Right ventricle myocardium superior (tissue), 1 donor: ENCODE results near the gene LRRC8C. TPM values are rescaled to one million over a fixed set of nuclear protein-coding genes. Genes with fewer than 3 reads are reported as not detected.
A peak's percentile ranks its signal among the peaks of the same experiment; 100 is the strongest.
"Not testable (repeated sequence)": the region's sequence is repeated elsewhere in the genome, so short reads cannot be mapped to it uniquely, and the experiment has no call there.

Experiments used
- ATAC-seq: fragments of 200-7000 bp; cut with Tn5 transposase; one replicate; pipeline ENCODE4 v1.9.1; 2020; ENCODE audit warnings: mild to moderate bottlenecking; ENCODE audit not compliant: poor library complexity
- DNase-seq: peaks from one replicate; pipeline ENCODE4 v3.0.0-alpha.2; 2020
- intact Hi-C: fragments of 100-400 bp; cut with DNase I; formaldehyde crosslinking; loops from one replicate; pipeline ENCODE4 v1.11.2; 2022
- long read RNA-seq: library from polyadenylated mRNA; unstranded; transcript quantifications from one replicate; pipeline ENCODE4 v2.0.0, GENCODE V29; 2021
- total RNA-seq: library from RNA; stranded (reverse); fragmentation: NEBNext Ultra II Directional; extraction: Animal tissue kit (Norgen Biotek cat#: 25700); gene quantifications from one replicate; pipeline ENCODE4 v1.2.1, GENCODE V29; 2021
- donor health status: DM: no; HTN: yes; CAD: no; lungs with severe emphysema.

The LRRC8C gene
- total RNA-seq: 5.9 TPM
- long read RNA-seq, full-length matches to known transcripts: 14 of 15 reads
- long read RNA-seq, partial matches to known transcripts: 0 of 15 reads
- long read RNA-seq, other reads (novel, unspliced or antisense): 1 of 15 reads

DNA sequence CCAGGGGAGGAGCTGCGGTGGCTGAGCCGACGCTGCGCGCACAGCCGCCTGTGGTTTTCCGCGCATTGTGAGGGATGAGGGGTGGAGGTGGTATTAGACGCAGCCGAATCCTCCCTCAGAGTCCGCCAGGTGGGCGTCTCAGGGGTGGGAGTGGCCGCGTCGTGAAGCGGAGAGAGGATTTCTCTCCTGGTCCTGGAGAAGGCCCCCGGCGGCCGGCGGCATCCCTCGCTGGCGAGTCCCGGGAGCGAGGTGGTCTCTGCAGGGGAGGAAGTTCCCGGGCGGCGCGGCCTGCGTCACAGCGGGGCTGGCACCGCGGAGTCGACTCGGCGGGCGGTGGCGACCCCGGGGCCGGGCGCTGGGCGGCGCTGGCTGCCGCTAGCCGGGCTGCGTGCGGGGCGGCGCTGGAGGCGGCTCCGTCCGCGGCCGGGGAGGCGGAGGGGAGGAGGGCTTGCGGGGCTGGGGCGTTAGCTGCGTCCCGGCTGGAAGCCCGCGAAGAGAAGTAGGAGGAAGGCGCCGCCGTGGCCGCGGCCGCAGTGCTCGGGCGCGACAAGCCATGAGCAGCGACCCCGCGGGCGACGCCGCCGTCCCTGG, at the start of gene LRRC8C:
Gene LRRC8C (plus strand): TSS at position 464 of the 591 bp plus-strand sequence. CDS start 53,354 bp downstream, outside the sequence.
- intact Hi-C loops: loop anchor here (2.0 to 10.0 kb wide), 2 partner anchors 62 to 130 kb away; no protein-coding TSS in a partner anchor
- DNase-seq: peak; percentile 92

DNA sequence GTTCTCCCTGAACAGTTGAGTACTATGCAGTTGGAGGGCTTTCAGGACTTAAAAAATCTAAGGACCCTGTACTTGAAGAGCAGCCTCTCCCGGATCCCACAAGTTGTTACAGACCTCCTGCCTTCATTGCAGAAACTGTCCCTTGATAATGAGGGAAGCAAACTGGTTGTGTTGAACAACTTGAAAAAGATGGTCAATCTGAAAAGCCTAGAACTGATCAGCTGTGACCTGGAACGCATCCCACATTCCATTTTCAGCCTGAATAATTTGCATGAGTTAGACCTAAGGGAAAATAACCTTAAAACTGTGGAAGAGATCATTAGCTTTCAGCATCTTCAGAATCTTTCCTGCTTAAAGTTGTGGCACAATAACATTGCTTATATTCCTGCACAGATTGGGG, 48.7 kb upstream of the LRRC8C start:
- DNase-seq (no peak), ATAC-seq (no peak)
- intact Hi-C loops: no loop called here

More for the DNA sequence above, at the start of gene LRRC8C:
- peak; percentile 98 for ATAC-seq

DNA sequence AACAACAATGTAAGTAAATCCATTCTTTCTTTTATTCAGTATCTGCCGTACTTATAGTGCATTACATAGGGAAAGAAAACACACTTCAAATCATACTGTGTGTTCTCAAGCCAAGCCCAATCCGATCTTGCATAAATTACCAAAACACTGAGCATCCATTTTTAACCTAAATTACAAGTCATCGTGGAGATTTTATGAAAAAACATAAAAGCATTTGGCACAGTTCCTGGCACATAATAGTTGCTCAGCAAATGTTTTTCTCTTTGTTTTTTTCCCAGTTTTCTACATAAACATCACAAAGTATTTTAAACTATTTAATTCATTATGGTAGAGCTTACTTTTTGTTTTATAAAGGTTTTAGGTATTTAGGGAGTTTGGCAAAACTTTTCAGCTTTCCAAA, 48.1 kb upstream of the LRRC8C start:
- intact Hi-C loops: no loop called here
- DNase-seq (no peak), ATAC-seq (no peak)

DNA sequence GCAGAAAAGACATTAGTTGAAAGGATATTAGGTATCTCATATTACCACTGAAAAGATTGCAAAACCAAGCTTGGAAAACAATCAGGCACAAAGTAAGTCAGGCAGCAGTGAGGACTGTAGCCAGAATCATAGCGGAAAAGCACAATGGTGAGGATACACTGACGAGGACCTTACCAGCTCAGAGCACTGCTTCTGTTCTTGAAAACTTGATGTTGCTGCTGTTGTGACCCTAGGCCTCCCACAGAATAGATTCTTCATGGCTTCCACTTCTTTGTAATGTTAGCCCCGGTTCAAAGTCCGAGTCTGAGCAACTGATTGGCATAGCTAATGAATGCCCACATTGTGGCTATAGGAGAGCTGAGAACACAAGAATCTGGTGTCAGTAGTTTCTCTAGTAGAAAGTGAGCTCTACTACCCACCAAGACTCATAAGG, 45.2 kb upstream of the LRRC8C start:
- ATAC-seq (no peak), DNase-seq (no peak)
- intact Hi-C loops: no loop called here

DNA sequence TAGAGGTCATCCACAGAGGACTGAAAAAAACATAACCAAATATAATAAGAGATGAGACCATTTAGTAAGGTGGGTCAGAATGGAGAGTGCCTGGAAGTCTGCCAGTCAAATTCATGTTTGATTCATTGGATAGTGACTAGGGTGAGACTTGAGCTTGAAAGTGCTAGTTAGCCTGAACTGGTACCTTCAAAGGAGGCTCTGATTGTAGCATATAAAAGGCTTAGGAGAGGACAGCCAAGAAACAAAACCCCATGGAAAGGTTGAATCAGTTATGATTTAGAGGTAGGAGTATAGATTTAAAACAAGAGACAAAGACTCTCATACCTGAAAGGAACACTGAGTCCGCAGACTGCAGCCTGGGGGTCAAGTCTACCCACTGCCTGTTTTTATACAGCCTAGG, 44.4 kb upstream of the LRRC8C start:
- intact Hi-C loops: no loop called here
- DNase-seq (no peak), ATAC-seq (no peak)

DNA sequence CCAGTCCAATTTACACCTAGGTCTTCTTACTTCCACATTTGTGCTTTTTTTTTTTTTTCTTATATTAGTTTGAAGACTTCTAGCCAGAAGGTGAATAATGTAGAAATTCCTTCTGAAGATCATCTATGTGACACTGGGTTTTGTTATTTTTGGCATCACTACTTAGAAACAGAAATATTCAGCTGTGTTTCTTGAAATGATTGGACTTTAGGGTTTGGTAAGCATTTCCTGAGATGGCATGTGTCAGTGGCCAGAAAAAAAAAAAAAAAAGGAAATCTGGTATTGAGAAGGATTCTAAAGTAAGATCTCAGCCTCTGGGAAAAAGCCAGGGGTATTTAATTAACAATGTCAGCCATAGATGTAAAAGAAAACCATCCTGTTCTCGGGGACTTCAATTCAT, 43.4 kb upstream of the LRRC8C start:
- intact Hi-C loops: no loop called here
- DNase-seq: no peak
- no peak for ATAC-seq

DNA sequence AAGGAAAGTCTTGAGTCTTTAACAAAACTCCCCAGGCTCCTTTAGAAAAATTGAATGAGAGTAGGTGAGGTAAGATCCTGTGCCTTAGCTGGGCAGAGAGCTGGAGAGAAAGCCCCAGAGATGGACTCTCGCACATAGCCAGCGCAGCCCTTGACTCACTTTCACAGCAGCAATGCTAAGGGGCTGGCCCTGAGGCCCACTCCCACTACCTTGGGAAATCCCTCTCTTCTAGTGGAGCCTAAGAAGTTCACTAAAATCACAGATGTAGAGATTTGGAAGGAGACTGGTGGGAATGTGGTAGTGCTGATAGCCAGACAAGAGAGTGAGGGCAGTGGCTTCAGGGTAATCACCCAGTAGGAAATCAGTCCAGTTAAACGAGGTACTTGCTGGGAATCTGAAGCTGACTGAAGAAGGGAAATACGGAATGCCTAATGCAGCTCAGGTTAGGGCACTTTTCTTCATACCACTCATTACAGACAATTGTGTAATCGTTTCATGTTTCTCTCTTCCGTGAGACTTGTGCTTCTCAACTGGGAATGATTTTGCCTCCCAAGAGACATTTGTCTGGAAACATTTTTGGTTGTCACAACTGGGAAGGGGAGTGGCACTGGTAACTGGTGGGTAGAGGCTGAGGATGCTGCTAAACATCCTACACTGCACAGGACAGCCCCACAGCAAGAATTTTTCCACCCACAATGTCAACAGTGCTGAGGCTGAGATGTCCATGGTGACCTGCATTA, 42.4 kb upstream of the LRRC8C start:
- no peak for ATAC-seq

DNA sequence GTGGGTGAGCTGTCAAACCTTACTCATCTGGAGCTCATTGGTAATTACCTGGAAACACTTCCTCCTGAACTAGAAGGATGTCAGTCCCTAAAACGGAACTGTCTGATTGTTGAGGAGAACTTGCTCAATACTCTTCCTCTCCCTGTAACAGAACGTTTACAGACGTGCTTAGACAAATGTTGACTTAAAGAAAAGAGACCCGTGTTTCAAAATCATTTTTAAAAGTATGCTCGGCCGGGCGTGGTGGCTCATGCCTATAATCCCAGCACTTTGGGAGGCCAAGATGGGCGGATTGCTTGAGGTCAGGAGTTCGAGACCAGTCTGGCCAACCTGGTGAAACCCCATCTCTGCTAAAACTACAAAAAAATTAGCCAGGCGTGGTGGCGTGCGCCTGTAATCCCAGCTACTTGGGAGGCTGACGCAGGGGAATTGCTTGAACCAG, 40.0 kb upstream of the LRRC8C start:
- not testable (repeated sequence) for ATAC-seq
- DNase-seq: peak; percentile 36
- intact Hi-C loops: loop anchor here (10.0 kb wide), 1 partner anchor 68 kb away; the partner anchor contains the start of gene LRRC8B

More for the DNA sequence above, 42.4 kb upstream of the LRRC8C start:
- DNase-seq: no peak
- intact Hi-C loops: loop anchor here (10.0 kb wide), 1 partner anchor 66 kb away; the partner anchor contains the start of gene LRRC8B

DNA sequence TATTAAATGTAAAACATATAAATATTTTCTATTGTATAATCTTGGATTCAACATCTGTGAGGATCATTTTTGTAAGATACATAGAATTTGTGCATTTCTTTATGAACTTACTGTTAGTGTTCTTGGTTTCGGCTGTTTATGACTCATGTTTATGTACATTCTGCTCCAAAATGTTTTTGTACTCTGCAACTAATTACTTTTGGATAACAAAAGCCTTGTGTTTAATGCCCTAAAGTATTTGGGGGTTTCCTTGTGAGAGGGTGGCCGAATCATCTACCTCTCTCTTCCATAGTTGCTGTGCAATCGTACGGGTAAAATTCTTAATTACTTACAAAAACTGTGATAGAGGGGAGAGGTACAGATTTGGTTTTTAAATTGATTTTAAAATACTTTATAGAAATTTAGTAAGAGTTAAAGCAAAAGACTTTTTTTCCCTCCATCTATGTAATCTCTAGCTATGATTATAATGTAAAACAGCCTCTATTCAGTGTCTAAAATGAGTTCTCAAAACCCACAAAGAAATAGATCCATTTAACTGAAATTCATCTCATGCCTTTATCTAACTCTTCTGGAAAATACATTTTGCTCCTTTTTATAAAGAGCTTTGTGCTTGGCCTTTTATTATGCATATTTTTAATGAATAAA, 38.7 kb upstream of the LRRC8C start:
- DNase-seq (no peak), ATAC-seq (no peak)
- intact Hi-C loops: loop anchor here (10.0 kb wide), 1 partner anchor 69 kb away; the partner anchor contains the start of gene LRRC8B

DNA sequence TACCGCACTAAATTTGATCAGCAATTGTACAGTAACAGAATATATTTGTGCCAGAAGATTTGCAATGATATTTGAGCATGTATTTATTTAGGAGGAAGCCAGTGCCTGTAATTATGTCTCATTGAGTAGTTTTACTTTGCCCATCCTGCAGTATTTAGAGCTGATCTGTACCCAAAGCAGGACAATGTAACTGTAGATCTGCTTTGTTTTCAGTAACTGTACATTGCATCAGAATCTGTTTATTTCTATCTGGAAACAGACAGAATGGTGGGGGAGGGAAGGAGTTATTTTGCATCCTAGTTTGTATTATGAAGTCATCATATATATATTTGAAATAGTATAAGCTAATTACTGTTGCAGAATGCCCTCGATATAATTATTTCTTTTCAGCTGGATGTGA, 36.2 kb upstream of the LRRC8C start:
- intact Hi-C loops: loop anchor here (5.0 to 10.0 kb wide), 2 partner anchors 72 to 109 kb away; partner anchors contain the start of gene LRRC8B
- no peak for DNase-seq
- ATAC-seq: no peak

DNA sequence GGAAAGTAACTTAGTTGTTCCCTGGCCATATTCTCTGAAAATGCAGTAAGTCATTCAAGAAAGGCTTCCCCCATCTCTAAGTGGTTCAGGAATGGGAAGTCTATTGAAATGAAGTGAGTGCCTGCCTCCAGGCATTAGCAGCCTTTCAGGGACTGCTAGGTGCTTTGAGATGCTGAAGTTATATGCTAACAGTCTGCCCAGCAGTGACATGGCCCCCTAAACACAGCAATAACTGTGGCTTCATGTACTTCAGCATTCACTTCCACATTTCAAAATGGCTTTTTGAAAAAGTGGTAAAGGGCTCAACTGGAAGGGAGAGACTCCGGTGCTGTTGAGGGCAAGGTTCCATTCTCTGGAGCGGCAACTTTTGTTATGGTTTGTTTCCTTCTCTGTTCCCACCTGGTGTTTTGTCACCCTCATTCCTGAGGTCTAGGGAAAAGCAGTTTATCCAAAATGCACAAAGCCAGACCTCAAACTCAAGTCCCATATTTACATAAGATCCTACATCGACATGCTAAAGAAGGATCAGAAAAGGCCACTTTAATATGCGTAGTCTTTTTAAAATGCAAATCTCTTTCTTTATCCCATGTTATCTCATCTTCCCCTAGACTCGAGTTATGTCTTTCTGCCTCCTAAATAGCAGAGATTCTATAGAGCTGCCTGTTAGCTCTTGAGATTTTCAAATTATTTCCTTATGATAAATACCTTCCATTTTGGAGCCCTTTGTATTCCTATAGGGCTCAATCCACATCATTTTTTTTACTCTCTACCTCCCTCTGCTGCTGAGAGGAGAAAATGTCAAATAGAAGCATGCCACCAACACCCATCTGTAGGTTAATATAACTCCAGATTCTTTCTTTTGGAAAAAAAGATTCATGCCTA, 34.2 kb upstream of the LRRC8C start:
- ATAC-seq (peak; percentile 77), DNase-seq (no peak)
- intact Hi-C loops: loop anchor here (2.0 to 10.0 kb wide), 3 partner anchors 74 to 164 kb away; partner anchors contain the start of gene LRRC8B

DNA sequence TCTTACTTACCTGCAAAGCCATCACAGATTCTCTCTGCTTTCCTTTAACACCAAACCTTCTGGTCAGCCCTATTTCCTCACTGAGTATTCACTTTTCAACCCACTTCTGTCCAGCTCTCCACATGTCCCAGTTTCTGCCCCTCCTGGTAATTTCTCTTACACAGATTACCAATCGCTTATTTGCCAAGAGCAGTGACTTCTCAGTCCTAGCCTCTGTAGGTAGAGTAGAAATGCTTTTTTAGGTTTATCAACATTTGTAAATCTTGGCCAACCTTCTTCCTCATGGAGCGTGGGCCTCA, 33.6 kb upstream of the LRRC8C start:
- ATAC-seq (no peak), DNase-seq (no peak)
- intact Hi-C loops: loop anchor here (2.0 to 10.0 kb wide), 3 partner anchors 74 to 164 kb away; partner anchors contain the start of gene LRRC8B

DNA sequence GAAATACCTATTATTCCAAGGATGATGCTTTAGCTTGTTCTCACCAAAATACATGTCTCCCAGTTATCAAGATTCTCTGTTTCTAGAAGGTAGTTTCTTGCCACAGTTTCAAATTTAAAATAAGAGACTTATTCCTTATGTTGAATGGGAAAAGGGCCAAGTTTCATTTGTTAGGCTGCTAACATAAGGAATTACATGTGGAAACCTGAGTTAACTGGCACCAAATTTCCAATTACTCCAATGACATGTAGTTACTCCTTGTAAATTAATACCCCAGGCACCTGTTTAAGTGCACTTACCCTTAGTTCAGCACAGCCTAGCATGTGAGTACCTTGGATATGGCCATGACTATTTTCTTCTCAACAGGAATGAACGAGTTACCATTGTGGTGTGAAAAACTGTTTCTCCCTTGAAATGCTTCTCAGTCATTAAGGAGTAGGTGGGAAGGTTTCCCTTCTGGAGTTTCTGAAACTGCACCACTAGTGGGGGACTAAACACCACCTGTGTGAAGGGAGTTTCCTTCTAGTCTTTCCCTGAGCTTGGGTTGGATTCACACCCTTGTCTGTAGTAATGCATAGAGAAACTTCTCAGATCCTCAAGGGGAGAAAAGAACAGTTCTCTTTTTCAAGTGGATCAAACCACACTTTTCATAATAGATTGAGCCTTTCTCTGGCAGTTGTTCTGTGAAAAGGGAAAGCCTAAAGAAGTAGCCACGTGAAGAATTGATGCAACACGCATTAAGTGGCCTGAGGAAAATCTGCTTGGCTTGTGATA, 32.3 kb upstream of the LRRC8C start:
- ATAC-seq (no peak), DNase-seq (no peak)
- intact Hi-C loops: no loop called here

DNA sequence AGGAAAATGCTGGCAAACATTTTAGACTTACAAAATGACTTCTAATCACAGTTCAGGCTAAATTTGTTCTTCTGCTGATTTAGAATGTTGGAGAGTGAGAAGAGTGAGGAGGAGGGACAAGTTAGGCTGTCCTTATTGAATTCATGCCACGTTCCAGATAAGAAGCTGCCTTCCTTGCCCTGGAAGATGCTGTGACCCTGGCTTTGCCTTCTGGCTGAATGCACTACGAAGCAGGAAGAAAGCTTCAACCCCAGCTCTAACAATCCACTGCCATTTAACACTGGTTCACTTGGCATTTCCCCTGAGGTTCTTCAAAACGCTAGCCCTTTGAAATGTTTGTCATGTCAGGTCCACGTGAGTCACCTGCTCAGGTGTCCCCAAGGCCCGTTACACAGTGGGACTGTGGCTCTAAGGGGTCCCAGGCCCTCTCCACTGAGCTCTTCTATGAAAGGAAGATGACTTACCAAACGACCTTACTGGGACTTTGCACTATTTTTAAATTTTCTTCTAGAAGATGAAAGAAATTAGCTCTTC, 30.0 kb upstream of the LRRC8C start:
- ATAC-seq: no peak

DNA sequence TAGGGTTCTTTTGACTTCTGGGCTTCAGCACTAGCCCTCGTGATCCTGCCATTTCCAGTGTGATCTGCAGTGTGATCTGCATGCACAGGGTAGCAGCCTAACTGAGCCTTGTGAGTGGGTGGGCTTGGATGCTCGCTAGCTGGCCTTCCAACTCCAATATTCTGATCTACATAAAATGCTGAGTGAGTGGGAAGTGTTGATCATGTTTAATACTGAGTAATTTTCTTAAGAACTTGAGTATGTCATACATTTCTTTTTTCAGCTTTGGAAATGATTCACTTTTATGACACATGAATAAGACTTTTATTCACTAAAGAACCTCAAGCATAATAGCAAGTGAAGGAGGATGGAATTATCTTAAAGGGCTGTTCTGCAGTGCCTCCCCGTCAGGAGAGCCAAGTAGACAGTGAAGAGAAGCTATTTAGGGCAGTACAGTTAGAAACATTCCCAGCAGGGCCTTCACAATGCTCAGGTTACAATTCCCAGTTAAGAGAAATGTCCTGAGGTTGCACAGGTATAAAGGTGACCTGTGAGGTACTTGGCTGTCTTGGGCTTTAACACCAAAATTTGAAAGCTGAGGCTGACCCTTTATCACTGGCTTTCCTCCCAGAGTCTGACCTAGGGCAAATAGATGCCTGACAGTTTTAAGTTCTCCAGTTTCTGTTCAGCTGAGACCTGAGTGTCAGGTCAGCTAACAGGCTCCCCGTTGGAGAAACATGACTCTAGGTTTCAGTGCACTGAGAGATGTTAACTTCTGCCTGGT, 29.1 kb upstream of the LRRC8C start:
- DNase-seq (no peak), ATAC-seq (no peak)
- intact Hi-C loops: no loop called here

More for the DNA sequence above, 30.0 kb upstream of the LRRC8C start:
- DNase-seq: no peak
- intact Hi-C loops: no loop called here

DNA sequence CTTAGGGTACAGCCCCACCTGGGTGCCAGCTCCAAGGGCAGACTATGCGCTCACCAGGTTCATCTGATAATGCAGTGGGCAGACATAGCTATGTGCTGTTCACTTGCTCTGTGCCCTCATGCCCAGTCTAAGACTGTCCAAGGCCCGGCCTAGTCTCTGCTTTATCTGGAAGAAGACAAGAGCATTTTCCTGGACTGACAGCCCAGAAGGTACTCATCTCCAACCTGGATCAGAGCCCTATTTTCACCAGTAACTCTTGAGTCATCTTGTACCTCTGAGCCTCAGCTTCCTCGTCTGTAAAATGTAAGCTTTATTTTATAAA, 28.5 kb upstream of the LRRC8C start:
- intact Hi-C loops: no loop called here

DNA sequence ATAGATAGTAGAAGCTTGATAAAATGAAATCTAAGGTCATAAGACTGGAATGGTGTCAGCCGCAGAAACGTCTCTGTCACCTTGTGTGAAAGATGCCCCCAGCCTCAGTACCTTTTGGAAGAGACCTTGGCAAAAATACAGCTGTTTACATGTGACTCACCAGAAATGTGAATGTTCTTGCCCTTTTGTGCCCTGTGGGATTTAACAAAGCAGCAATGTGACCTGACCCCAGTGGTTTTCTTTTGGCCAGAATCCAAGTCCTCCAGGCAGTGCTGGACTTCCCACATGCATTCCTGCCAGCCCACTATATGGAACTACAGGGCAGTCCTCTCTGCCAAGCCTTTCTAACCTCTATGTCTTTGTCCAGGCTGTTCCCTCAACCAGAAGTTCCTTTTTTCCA, 27.2 kb upstream of the LRRC8C start:
- DNase-seq (no peak), ATAC-seq (no peak)
- intact Hi-C loops: no loop called here

More for the DNA sequence above, 28.5 kb upstream of the LRRC8C start:
- ATAC-seq (no peak), DNase-seq (no peak)
